GM23338 (cell line): ENCODE data around the gene BAG5.

ENCODE experiments used
- CREB1 ChIP-seq: fragments of 250-450 bp; sonication (Bioruptor Pico); IDR thresholded peaks from 2 replicates; pipeline ENCODE4 v1.5.0; 2020; ENCODE audit warnings: low read depth, mild to moderate bottlenecking, moderate library complexity
- CTCF ChIP-seq, 2 experiments: fragments of 200-600 bp in 1 of 2; sonication (generic) in 1 of 2; conservative IDR thresholded peaks; 2 replicates each; pipeline versions ENCODE4 v1.5.1 to v1.6.1; 2016 to 2017; ENCODE audit warnings: antibody characterized with exemption in 2 of 2, low read depth in 2 of 2, mild to moderate bottlenecking in 2 of 2, moderate library complexity in 1 of 2
- ETS1 ChIP-seq: IDR thresholded peaks from 2 replicates; pipeline ENCODE4 v1.6.1; 2016; ENCODE audit warnings: antibody characterized with exemption
- EZH2 ChIP-seq: fragments of 200-600 bp; sonication (generic); IDR thresholded peaks from one replicate; pipeline ENCODE4 v1.8.0; 2017; ENCODE audit warnings: antibody characterized with exemption, mild to moderate bottlenecking, low read depth; ENCODE audit not compliant: unreplicated experiment
- EZH2phosphoT487 ChIP-seq: fragments of 200-600 bp; sonication (generic); IDR thresholded peaks from one replicate; pipeline ENCODE4 v1.8.1; 2018; ENCODE audit warnings: antibody characterized with exemption; ENCODE audit not compliant: unreplicated experiment
- JUNB ChIP-seq: IDR thresholded peaks from one replicate; pipeline ENCODE4 v1.6.1; 2016; ENCODE audit warnings: antibody characterized with exemption; ENCODE audit not compliant: unreplicated experiment
- POLR2AphosphoS5 ChIP-seq: IDR thresholded peaks from 2 replicates; pipeline ENCODE4 v1.6.1; 2016; ENCODE audit warnings: antibody characterized with exemption, low read depth
- REST ChIP-seq: IDR thresholded peaks from one replicate; pipeline ENCODE4 v1.6.1; 2018; ENCODE audit warnings: antibody characterized with exemption; ENCODE audit not compliant: unreplicated experiment
- STAT1 ChIP-seq: IDR thresholded peaks from one replicate; pipeline ENCODE4 v1.6.1; 2016; ENCODE audit warnings: antibody characterized with exemption; ENCODE audit not compliant: unreplicated experiment

- TF ChIP-seq CTCF (conservative IDR thresholded peaks at IDR 0.05; ENCODE audit: low read depth in 2 of 2), result no peak
- no peak for TF ChIP-seq EZH2
- TF ChIP-seq STAT1, result no peak
- TF ChIP-seq CREB1 (CRISPR knock-in tag), result no peak
- no peak for TF ChIP-seq EZH2phosphoT487
- peak; percentile 67 for TF ChIP-seq ETS1
- TF ChIP-seq POLR2AphosphoS5, result peak; percentile 58
- TF ChIP-seq REST, result no peak
- no peak for TF ChIP-seq JUNB
These were observed at the start of gene BAG5, which contains the start of gene COA8 for GRCh38 chr14:103562429-103563225.
